AG04449 (cell line): ENCODE data around the gene BRINP3.
A peak's percentile ranks its signal among the peaks of the same experiment; 100 is the strongest.

Source experiments
- CTCF ChIA-PET: fragments of 350-600 bp; formaldehyde crosslinking; extraction: SDS; loops from one replicate; lab custom pipeline; 2021; ENCODE audit warnings: antibody characterized with exemption; lab: Yijun Ruan, JAX
- POLR2A ChIA-PET: fragments of 400-600, 350-600 bp; formaldehyde crosslinking; extraction: SDS; loops from one replicate; lab custom pipeline; 2020; ENCODE audit warnings: antibody characterized with exemption, inconsistent platforms; lab: Yijun Ruan, JAX
- DNase-seq: peaks from one replicate; pipeline ENCODE4 v3.0.0-alpha.2; 2010; ENCODE audit warnings: low read depth, low spot score
- H3K4me3 ChIP-seq: 2 replicates; pipeline ENCODE4 v1.5.1; 2011; ENCODE audit warnings: low read depth, mild to moderate bottlenecking, control low read depth, low read length
- CTCF ChIP-seq: IDR thresholded peaks from one replicate; pipeline ENCODE4 v1.5.1; 2011; ENCODE audit warnings: mild to moderate bottlenecking, moderate library complexity, low read length, control low read depth, inconsistent platforms; ENCODE audit not compliant: insufficient read depth; ENCODE audit errors: missing control alignments

Gene BRINP3

GRCh38 chr1:190476321-190476720 lies 1.3 kb downstream of the BRINP3 start:
- no peak for DNase-seq
- no peak for TF ChIP-seq CTCF
- POLR2A ChIA-PET = no interaction called here
- CTCF ChIA-PET = no interaction called here
- H3K4me3 ChIP-seq = no peak overlapping the region

GRCh38 chr1:190475421-190476141 lies 2.1 kb downstream of the BRINP3 start:
- TF ChIP-seq CTCF = no peak
- POLR2A ChIA-PET = no interaction called here
- CTCF ChIA-PET = no interaction called here
- peak overlapping the region; percentile 30 for H3K4me3 ChIP-seq
- no peak for DNase-seq

GRCh38 chr1:190474650-190475211 lies 2.9 kb downstream of the BRINP3 start:
- CTCF ChIA-PET = no interaction called here
- H3K4me3 ChIP-seq = no peak overlapping the region
- no peak for DNase-seq
- POLR2A ChIA-PET = no interaction called here
- no peak for TF ChIP-seq CTCF

GRCh38 chr1:190474010-190474409 lies 3.7 kb downstream of the BRINP3 start:
- ChIA-PET POLR2A (no interaction called here), CTCF (no interaction called here)
- H3K4me3 ChIP-seq = no peak overlapping the region
- TF ChIP-seq CTCF = no peak
- no peak for DNase-seq

- ChIA-PET CTCF (no interaction called here), POLR2A (no interaction called here)
- no peak overlapping the region for H3K4me3 ChIP-seq
- DNase-seq = no peak
- no peak for TF ChIP-seq CTCF
Observed at GRCh38 chr1:190472494-190472893, 5.2 kb downstream of the BRINP3 start.

GRCh38 chr1:190472042-190472441 lies 5.6 kb downstream of the BRINP3 start:
- no peak overlapping the region for H3K4me3 ChIP-seq
- ChIA-PET POLR2A (no interaction called here), CTCF (no interaction called here)
- TF ChIP-seq CTCF = no peak
- no peak for DNase-seq
